Measurements from ENCODE around the gene CAPN8.

The CAPN8 gene

GRCh38 chr1:223645903-223646302 is 19.6 kb downstream of the CAPN8 start:
- FAIRE-seq, result no peak
- no peak for DNase-seq (ENCODE audit: insufficient read length, low spot score)

GRCh38 chr1:223642237-223642636 is 23.3 kb downstream of the CAPN8 start:
- DNase-seq (ENCODE audit: insufficient read length, low spot score) (no peak), FAIRE-seq (no peak)
- TF ChIP-seq POLR2A (IDR thresholded peaks at IDR 0.05; ENCODE audit: low read depth, low read length) (no peak), SPI1 (IDR thresholded peaks at IDR 0.05; ENCODE audit: low read depth, low read length) (no peak), POU2F2 (IDR thresholded peaks at IDR 0.05; ENCODE audit: low read depth, low read length) (no peak), TAF1 (IDR thresholded peaks at IDR 0.05; ENCODE audit: low read depth, low read length) (no peak), POLR2AphosphoS5 (IDR thresholded peaks at IDR 0.05; ENCODE audit: low read depth, low read length) (no peak), PAX5 (IDR thresholded peaks at IDR 0.05; ENCODE audit: insufficient read depth, low read length, severe bottlenecking) (no peak)

More at GRCh38 chr1:223645903-223646302, 19.6 kb downstream of the CAPN8 start:
- TF ChIP-seq POU2F2 (IDR thresholded peaks at IDR 0.05; ENCODE audit: low read depth, low read length), result no peak
- no peak for TF ChIP-seq SPI1 (IDR thresholded peaks at IDR 0.05; ENCODE audit: low read depth, low read length)
- no peak for TF ChIP-seq POLR2AphosphoS5 (IDR thresholded peaks at IDR 0.05; ENCODE audit: low read depth, low read length)
- TF ChIP-seq TAF1 (IDR thresholded peaks at IDR 0.05; ENCODE audit: low read depth, low read length), result no peak
- no peak for TF ChIP-seq PAX5 (IDR thresholded peaks at IDR 0.05; ENCODE audit: insufficient read depth, low read length, severe bottlenecking)
- no peak for TF ChIP-seq POLR2A (IDR thresholded peaks at IDR 0.05; ENCODE audit: low read depth, low read length)

GRCh38 chr1:223641523-223642039 is 23.9 kb downstream of the CAPN8 start:
- no peak for DNase-seq (ENCODE audit: insufficient read length, low spot score)
- no peak for TF ChIP-seq SPI1 (IDR thresholded peaks at IDR 0.05; ENCODE audit: low read depth, low read length)
- TF ChIP-seq PAX5 (IDR thresholded peaks at IDR 0.05; ENCODE audit: insufficient read depth, low read length, severe bottlenecking), result no peak
- TF ChIP-seq POLR2AphosphoS5 (IDR thresholded peaks at IDR 0.05; ENCODE audit: low read depth, low read length), result no peak
- no peak for TF ChIP-seq POU2F2 (IDR thresholded peaks at IDR 0.05; ENCODE audit: low read depth, low read length)
- TF ChIP-seq POLR2A (IDR thresholded peaks at IDR 0.05; ENCODE audit: low read depth, low read length), result no peak
- TF ChIP-seq TAF1 (IDR thresholded peaks at IDR 0.05; ENCODE audit: low read depth, low read length), result no peak
- FAIRE-seq, result no peak

GRCh38 chr1:223639331-223639749 is 26.2 kb downstream of the CAPN8 start:
- TF ChIP-seq PAX5 (IDR thresholded peaks at IDR 0.05; ENCODE audit: insufficient read depth, low read length, severe bottlenecking) (no peak), POLR2A (IDR thresholded peaks at IDR 0.05; ENCODE audit: low read depth, low read length) (no peak), POU2F2 (IDR thresholded peaks at IDR 0.05; ENCODE audit: low read depth, low read length) (no peak), TAF1 (IDR thresholded peaks at IDR 0.05; ENCODE audit: low read depth, low read length) (no peak), SPI1 (IDR thresholded peaks at IDR 0.05; ENCODE audit: low read depth, low read length) (no peak), POLR2AphosphoS5 (IDR thresholded peaks at IDR 0.05; ENCODE audit: low read depth, low read length) (no peak)
- DNase-seq (ENCODE audit: insufficient read length, low spot score), result no peak
- no peak for FAIRE-seq

- FAIRE-seq (no peak), DNase-seq (ENCODE audit: insufficient read length, low spot score) (no peak)
- TF ChIP-seq SPI1 (IDR thresholded peaks at IDR 0.05; ENCODE audit: low read depth, low read length) (no peak), POU2F2 (IDR thresholded peaks at IDR 0.05; ENCODE audit: low read depth, low read length) (no peak), PAX5 (IDR thresholded peaks at IDR 0.05; ENCODE audit: insufficient read depth, low read length, severe bottlenecking) (no peak), POLR2A (IDR thresholded peaks at IDR 0.05; ENCODE audit: low read depth, low read length) (no peak), TAF1 (IDR thresholded peaks at IDR 0.05; ENCODE audit: low read depth, low read length) (no peak), POLR2AphosphoS5 (IDR thresholded peaks at IDR 0.05; ENCODE audit: low read depth, low read length) (no peak)
These were observed 30.3 kb downstream of the CAPN8 start for GRCh38 chr1:223635236-223635635.

GRCh38 chr1:223634423-223634822 is 31.1 kb downstream of the CAPN8 start:
- no peak for DNase-seq (ENCODE audit: insufficient read length, low spot score)
- TF ChIP-seq POU2F2 (IDR thresholded peaks at IDR 0.05; ENCODE audit: low read depth, low read length) (no peak), POLR2AphosphoS5 (IDR thresholded peaks at IDR 0.05; ENCODE audit: low read depth, low read length) (no peak), POLR2A (IDR thresholded peaks at IDR 0.05; ENCODE audit: low read depth, low read length) (no peak), SPI1 (IDR thresholded peaks at IDR 0.05; ENCODE audit: low read depth, low read length) (no peak), PAX5 (IDR thresholded peaks at IDR 0.05; ENCODE audit: insufficient read depth, low read length, severe bottlenecking) (no peak), TAF1 (IDR thresholded peaks at IDR 0.05; ENCODE audit: low read depth, low read length) (no peak)
- no peak for FAIRE-seq

GRCh38 chr1:223631956-223632355 is 33.5 kb downstream of the CAPN8 start:
- DNase-seq (ENCODE audit: insufficient read length, low spot score) (no peak), FAIRE-seq (no peak)

GRCh38 chr1:223631473-223631872 is 34.0 kb downstream of the CAPN8 start:
- DNase-seq (ENCODE audit: insufficient read length, low spot score) (no peak), FAIRE-seq (no peak)
- no peak for TF ChIP-seq TAF1 (IDR thresholded peaks at IDR 0.05; ENCODE audit: low read depth, low read length)
- no peak for TF ChIP-seq POLR2AphosphoS5 (IDR thresholded peaks at IDR 0.05; ENCODE audit: low read depth, low read length)
- TF ChIP-seq POLR2A (IDR thresholded peaks at IDR 0.05; ENCODE audit: low read depth, low read length), result no peak
- TF ChIP-seq SPI1 (IDR thresholded peaks at IDR 0.05; ENCODE audit: low read depth, low read length), result no peak
- no peak for TF ChIP-seq PAX5 (IDR thresholded peaks at IDR 0.05; ENCODE audit: insufficient read depth, low read length, severe bottlenecking)
- no peak for TF ChIP-seq POU2F2 (IDR thresholded peaks at IDR 0.05; ENCODE audit: low read depth, low read length)

More at GRCh38 chr1:223631956-223632355, 33.5 kb downstream of the CAPN8 start:
- TF ChIP-seq POU2F2 (IDR thresholded peaks at IDR 0.05; ENCODE audit: low read depth, low read length), result no peak
- no peak for TF ChIP-seq POLR2AphosphoS5 (IDR thresholded peaks at IDR 0.05; ENCODE audit: low read depth, low read length)
- TF ChIP-seq SPI1 (IDR thresholded peaks at IDR 0.05; ENCODE audit: low read depth, low read length), result no peak
- no peak for TF ChIP-seq PAX5 (IDR thresholded peaks at IDR 0.05; ENCODE audit: insufficient read depth, low read length, severe bottlenecking)
- no peak for TF ChIP-seq TAF1 (IDR thresholded peaks at IDR 0.05; ENCODE audit: low read depth, low read length)
- no peak for TF ChIP-seq POLR2A (IDR thresholded peaks at IDR 0.05; ENCODE audit: low read depth, low read length)

- DNase-seq (ENCODE audit: insufficient read length, low spot score) (no peak), FAIRE-seq (no peak)
- TF ChIP-seq POU2F2 (IDR thresholded peaks at IDR 0.05; ENCODE audit: low read depth, low read length) (no peak), POLR2A (IDR thresholded peaks at IDR 0.05; ENCODE audit: low read depth, low read length) (no peak), PAX5 (IDR thresholded peaks at IDR 0.05; ENCODE audit: insufficient read depth, low read length, severe bottlenecking) (no peak), TAF1 (IDR thresholded peaks at IDR 0.05; ENCODE audit: low read depth, low read length) (no peak), POLR2AphosphoS5 (IDR thresholded peaks at IDR 0.05; ENCODE audit: low read depth, low read length) (no peak), SPI1 (IDR thresholded peaks at IDR 0.05; ENCODE audit: low read depth, low read length) (no peak)
These were observed 36.4 kb downstream of the CAPN8 start for GRCh38 chr1:223629126-223629457.
